IMR-90 (cell line): ENCODE measurements around the gene MYO5A. TPM values are rescaled to one million over a fixed set of nuclear protein-coding genes. Genes with fewer than 3 reads are reported as not detected.
"Not testable (repeated sequence)": the region's sequence is repeated elsewhere in the genome, so short reads cannot be mapped to it uniquely, and the experiment has no call there.

Source experiments
- ATAC-seq: fragments of 200-7000 bp; cut with Tn5 transposase; 2 replicates; pipeline ENCODE4 v1.9.1; 2020; ENCODE audit warnings: low read depth, mild to moderate bottlenecking, moderate library complexity
- BruUV-seq: library from RNA; stranded (reverse); fragments of 400-500 nt; replicated peaks from 2 replicates; lab custom pipeline; 2021; lab: Mats Ljungman, UMichigan
- CTCF ChIA-PET: fragments of 300-600 bp; formaldehyde crosslinking; extraction: SDS; loops from one replicate; lab custom pipeline; 2021; ENCODE audit warnings: antibody characterized with exemption; lab: Yijun Ruan, JAX
- POLR2A ChIA-PET: fragments of 300-600 bp; sonication (Branson Sonifier 250); formaldehyde crosslinking; loops from one replicate; lab custom pipeline; 2022; ENCODE audit warnings: antibody characterized with exemption; ENCODE audit not compliant: unreplicated experiment; lab: Charles Lee
- DNase-seq: peaks from one replicate; pipeline ENCODE4 v3.0.0; 2013
- H2AFZ ChIP-seq: replicated peaks from 2 replicates; pipeline ENCODE3; 2013; ENCODE audit warnings: low read length, mild to moderate bottlenecking; ENCODE audit not compliant: poor library complexity
- H2AK5ac ChIP-seq: 2 replicates; pipeline ENCODE4 v1.6.1; 2013; ENCODE audit warnings: low read depth, low read length, inconsistent platforms
- H2AK9ac ChIP-seq: replicated peaks from 2 replicates; pipeline ENCODE3; 2013; ENCODE audit warnings: mild to moderate bottlenecking, low read depth, low read length, moderate library complexity; ENCODE audit not compliant: poor library complexity
- H2BK120ac ChIP-seq: 2 replicates; pipeline ENCODE4 v1.6.1; 2013; ENCODE audit warnings: low read depth, low read length, inconsistent platforms
- H2BK15ac ChIP-seq: 3 replicates; pipeline ENCODE4 v1.6.1; 2013; ENCODE audit warnings: low read depth, low read length, inconsistent platforms
- H2BK20ac ChIP-seq: 2 replicates; pipeline ENCODE4 v1.6.1; 2013; ENCODE audit warnings: low read depth, mild to moderate bottlenecking, inconsistent platforms, low read length, moderate library complexity
- H2BK5ac ChIP-seq: 2 replicates; pipeline ENCODE4 v1.6.1; 2013; ENCODE audit warnings: mild to moderate bottlenecking, low read depth, low read length, inconsistent platforms; ENCODE audit not compliant: poor library complexity, severe bottlenecking
- H3K14ac ChIP-seq: replicated peaks from 2 replicates; pipeline ENCODE4 v1.6.1; 2013; ENCODE audit warnings: low read depth, low read length, inconsistent platforms
- H3K18ac ChIP-seq: 2 replicates; pipeline ENCODE4 v1.6.1; 2013; ENCODE audit warnings: low read depth, low read length, control low read depth
- H3K23ac ChIP-seq: 2 replicates; pipeline ENCODE4 v1.6.1; 2013; ENCODE audit warnings: low read depth, low read length, inconsistent platforms
- H3K27ac ChIP-seq: 2 replicates; pipeline ENCODE4 v1.5.1; 2013; ENCODE audit warnings: mild to moderate bottlenecking, control low read depth, low read length; ENCODE audit not compliant: insufficient read depth
- H3K27me3 ChIP-seq: 2 replicates; pipeline ENCODE4 v1.6.1; 2013; ENCODE audit warnings: low read length; ENCODE audit not compliant: control insufficient read depth, insufficient read depth
- H3K36me3 ChIP-seq: 2 replicates; pipeline ENCODE4 v1.6.1; 2013; ENCODE audit warnings: low read length, mixed read lengths; ENCODE audit not compliant: control insufficient read depth, insufficient read depth
- H3K4ac ChIP-seq: 2 replicates; pipeline ENCODE4 v1.6.1; 2013; ENCODE audit warnings: low read depth, low read length, inconsistent platforms
- H3K4me1 ChIP-seq: 2 replicates; pipeline ENCODE4 v1.6.1; 2013; ENCODE audit warnings: low read length, mixed read lengths; ENCODE audit not compliant: control insufficient read depth, insufficient read depth
- H3K4me2 ChIP-seq: 2 replicates; pipeline ENCODE4 v1.6.1; 2013; ENCODE audit warnings: low read depth, mild to moderate bottlenecking, control low read depth, low read length, moderate library complexity
- H3K4me3 ChIP-seq: 2 replicates; pipeline ENCODE4 v1.5.1; 2013; ENCODE audit warnings: low read depth, mild to moderate bottlenecking, control low read depth, low read length, moderate library complexity; ENCODE audit not compliant: insufficient read depth
- H3K56ac ChIP-seq: 2 replicates; pipeline ENCODE4 v1.6.1; 2013; ENCODE audit warnings: low read length, inconsistent platforms; ENCODE audit not compliant: insufficient read depth; ENCODE audit errors: extremely low read depth
- H3K79me1 ChIP-seq, 2 experiments: 2 replicates each; pipeline ENCODE4 v1.6.1; 2013; ENCODE audit warnings: low read length in 2 of 2, inconsistent platforms in 1 of 2, low read depth in 1 of 2
- H3K9ac ChIP-seq: 2 replicates; pipeline ENCODE4 v1.6.1; 2013; ENCODE audit warnings: low read depth, low read length, control low read depth
- H3K9me1 ChIP-seq: 2 replicates; pipeline ENCODE4 v1.6.1; 2013; ENCODE audit warnings: low read length, inconsistent platforms; ENCODE audit not compliant: insufficient read depth
- H3K9me3 ChIP-seq: 2 replicates; pipeline ENCODE4 v1.6.1; 2013; ENCODE audit warnings: low read length; ENCODE audit not compliant: control insufficient read depth, insufficient read depth
- H4K20me1 ChIP-seq: 2 replicates; pipeline ENCODE4 v1.6.1; 2013; ENCODE audit warnings: low read length, inconsistent platforms; ENCODE audit not compliant: insufficient read depth
- H4K5ac ChIP-seq: 2 replicates; pipeline ENCODE4 v1.6.1; 2013; ENCODE audit warnings: mild to moderate bottlenecking, low read depth, low read length, control low read depth
- H4K8ac ChIP-seq, 2 experiments: 2 replicates each; pipeline ENCODE4 v1.6.1; 2013; ENCODE audit warnings: low read depth in 2 of 2, low read length in 2 of 2, control low read depth in 1 of 2, inconsistent platforms in 1 of 2
- H4K91ac ChIP-seq: 2 replicates; pipeline ENCODE4 v1.6.1; 2013; ENCODE audit warnings: low read depth, low read length, inconsistent platforms; ENCODE audit not compliant: insufficient read depth
- WGBS, 2 experiments: methylation state at CpG; one replicate each; pipeline versions ENCODE4 v1.1.5 to v1.1.7; 2013; ENCODE audit warnings: missing lambda C conversion rate in 2 of 2; ENCODE audit not compliant: insufficient read length in 1 of 2; ENCODE audit errors: extremely low coverage in 2 of 2; 5-methylcytosine and 5-hydroxymethylcytosine counted together
- dilution Hi-C: fragments of 300-500 bp; cut with HindIII; formaldehyde crosslinking; loops from one replicate; pipeline ENCODE4 v1.14.3; 2018; ENCODE audit warnings: low sequenced_read_pairs; ENCODE audit not compliant: unreplicated experiment
- in situ Hi-C: fragments of 300-500 bp; cut with MboI; formaldehyde crosslinking; loops from 3 replicates; pipeline ENCODE4 v1.14.3; 2019; ENCODE audit warnings: low sequenced_read_pairs, inconsistent platforms, mixed read lengths
- intact Hi-C: fragments of 100-400 bp; cut with micrococcal nuclease; formaldehyde crosslinking; loops from 2 replicates; pipeline ENCODE4 v1.10.0; 2022
- polyA plus RNA-seq, 3 experiments: library from polyadenylated mRNA; depleted of rRNA; stranded (reverse); fragments of >200 nt; gene quantifications; 2 replicates each; pipeline ENCODE4 v1.2.3, GENCODE V29; 2012; ENCODE audit warnings: low replicate concordance in 1 of 3
- total RNA-seq: library from RNA; depleted of rRNA; stranded (reverse); fragments of >200 nt; gene quantifications from 2 replicates; pipeline ENCODE4 v1.2.3, GENCODE V29; 2012

Gene MYO5A
- total and polyA plus RNA-seq, 2 of the 4 experiments (the other 2 are of a cell fraction), result 19.4 to 69.2 TPM

GRCh38 chr15:52551186-52551585 lies 22.5 kb upstream of the MYO5A start:
- Histone ChIP-seq H3K79me1 (peaks cover 19 to 36% of the 10 kb centered on the region in 2 experiments), H4K20me1 (peaks cover 10% of the 10 kb centered on the region; the same call in 1 of the 2 replicates), H3K36me3 (peaks cover 20% of the 10 kb centered on the region)
- H3K4ac ChIP-seq, H3K9me1 ChIP-seq, BruUV-seq, H2AK5ac ChIP-seq, H3K4me1 ChIP-seq, POLR2A ChIA-PET, H2BK20ac ChIP-seq, H3K27me3 ChIP-seq, H2AFZ ChIP-seq, H4K8ac ChIP-seq, H3K4me2 ChIP-seq, H2BK120ac ChIP-seq, H4K5ac ChIP-seq, H4K91ac ChIP-seq, H2BK5ac ChIP-seq, CTCF ChIA-PET, H3K23ac ChIP-seq, H3K56ac ChIP-seq, H2BK15ac ChIP-seq, H3K18ac ChIP-seq, DNase-seq, H3K9me3 ChIP-seq, H3K4me3 ChIP-seq, H3K27ac ChIP-seq, ATAC-seq, H3K9ac ChIP-seq, intact Hi-C loops, in situ Hi-C loops, H2AK9ac ChIP-seq, H3K14ac ChIP-seq, dilution Hi-C loops: not testable (repeated sequence)
- WGBS, 2 experiments, result no CpG with 5 or more reads among the region's 1 CpG
